HG02759 (cell line): ENCODE data around the gene ZBTB16.

ENCODE experiments used
- ATAC-seq: cut with Tn5 transposase; IDR thresholded peaks from one replicate; pipeline ENCODE4 v1.9.1; 2021; ENCODE audit warnings: mild to moderate bottlenecking, moderate library complexity; ENCODE audit not compliant: unreplicated experiment

ZBTB16 gene

DNA sequence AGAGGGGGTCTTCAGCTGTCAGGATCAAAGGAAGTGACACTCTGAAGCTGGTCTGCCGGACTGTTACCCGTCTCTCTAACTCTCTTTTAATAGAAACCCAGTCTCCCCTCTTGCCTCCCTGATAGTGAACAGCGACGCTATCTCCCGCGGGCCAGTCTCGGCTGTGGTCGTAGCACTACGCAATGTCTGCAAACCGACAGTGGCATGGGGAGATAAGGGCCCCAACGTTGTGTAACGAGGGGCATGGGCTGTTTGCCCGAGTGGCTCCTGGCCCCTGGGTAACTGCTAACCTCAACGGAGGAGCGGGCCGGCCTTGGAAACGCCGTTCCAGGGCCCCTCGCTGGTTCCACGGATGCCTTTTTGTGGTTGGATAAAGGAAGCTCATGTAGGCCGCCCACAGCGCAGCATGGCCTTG lies 23.3 kb downstream of the ZBTB16 start:
- no peak for ATAC-seq

DNA sequence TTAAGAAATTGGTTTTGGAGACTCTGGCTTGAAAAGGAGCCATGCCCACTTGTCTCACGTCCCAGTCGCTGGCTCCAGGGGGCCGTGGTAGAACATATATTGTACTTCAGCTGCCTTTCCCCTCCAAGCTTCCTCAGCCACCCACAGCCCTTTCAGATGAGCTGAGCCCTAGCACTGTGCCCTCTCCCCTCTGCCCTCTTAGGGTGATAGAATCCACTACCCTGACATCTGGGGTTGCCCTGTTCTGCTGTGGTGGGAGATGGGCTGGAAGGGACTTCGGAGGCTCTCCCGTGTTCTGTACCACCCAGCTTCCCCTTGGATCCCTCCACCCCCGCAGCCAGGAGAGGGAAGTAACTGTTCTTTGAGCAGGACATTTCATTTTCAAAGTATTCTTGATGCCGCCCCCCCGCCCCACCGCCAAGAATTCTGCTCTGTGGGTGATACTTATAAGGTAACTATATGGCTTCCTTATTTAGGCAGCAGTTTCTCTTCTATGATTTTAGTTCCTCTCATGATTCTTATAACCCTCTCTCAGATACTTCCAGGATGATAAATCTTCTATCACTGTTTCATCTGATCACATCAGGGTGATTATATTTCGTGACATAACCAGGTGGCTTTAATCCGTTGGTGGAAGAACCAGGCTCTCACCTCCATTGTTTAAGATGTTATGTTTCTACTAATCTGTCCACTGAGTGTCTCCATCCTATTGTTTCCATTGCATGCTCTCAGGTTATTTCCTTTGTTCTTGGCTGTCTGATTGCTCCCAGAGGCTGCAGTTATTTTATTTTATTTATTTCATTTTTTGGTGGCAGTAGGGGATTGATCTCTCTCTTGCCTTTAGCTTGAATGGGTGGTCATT lies 24.1 kb downstream of the ZBTB16 start:
- no peak for ATAC-seq

- no peak for ATAC-seq
Measured at GRCh38 chr11:114084414-114084813, 24.9 kb downstream of the ZBTB16 start.

DNA sequence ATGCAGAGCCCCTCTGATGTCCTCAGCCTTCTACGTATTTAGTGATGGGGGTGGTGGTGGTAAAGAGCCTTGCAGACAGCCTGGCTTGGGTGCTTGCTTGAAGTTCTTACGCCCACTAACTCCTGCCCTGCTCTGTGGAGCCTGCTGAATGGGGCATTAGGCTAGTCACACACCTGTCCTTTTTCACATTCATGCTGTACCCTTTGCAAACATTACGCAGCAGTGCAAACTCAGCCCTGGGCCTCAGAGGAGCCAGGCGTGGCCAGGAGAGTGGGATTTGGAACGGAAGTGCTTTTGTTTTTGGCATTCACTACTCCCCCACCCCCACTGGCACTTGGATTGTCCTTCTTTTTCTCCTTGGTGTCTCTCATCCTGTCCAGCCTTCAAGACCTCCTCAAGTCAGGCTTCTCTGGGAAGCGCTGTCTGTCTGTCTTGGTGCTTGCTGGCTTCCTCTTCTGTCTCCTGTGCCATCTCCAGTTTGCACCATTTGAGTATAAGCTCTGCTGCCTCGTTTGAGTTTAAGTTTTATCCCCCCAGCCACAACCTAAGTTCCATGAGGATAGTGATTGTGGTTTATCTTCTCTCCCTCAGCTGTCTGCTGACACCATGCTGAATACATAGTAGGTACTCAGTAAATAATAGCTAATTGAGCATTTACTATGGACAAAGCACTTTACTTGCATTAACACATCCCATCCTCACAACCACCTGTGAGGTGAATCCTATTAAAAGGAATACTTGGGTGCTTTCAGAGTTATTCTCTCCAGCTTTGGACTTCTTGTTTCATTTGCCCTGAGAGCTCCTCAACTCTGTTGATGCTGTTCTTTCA lies 26.7 kb downstream of the ZBTB16 start:
- no peak for ATAC-seq

DNA sequence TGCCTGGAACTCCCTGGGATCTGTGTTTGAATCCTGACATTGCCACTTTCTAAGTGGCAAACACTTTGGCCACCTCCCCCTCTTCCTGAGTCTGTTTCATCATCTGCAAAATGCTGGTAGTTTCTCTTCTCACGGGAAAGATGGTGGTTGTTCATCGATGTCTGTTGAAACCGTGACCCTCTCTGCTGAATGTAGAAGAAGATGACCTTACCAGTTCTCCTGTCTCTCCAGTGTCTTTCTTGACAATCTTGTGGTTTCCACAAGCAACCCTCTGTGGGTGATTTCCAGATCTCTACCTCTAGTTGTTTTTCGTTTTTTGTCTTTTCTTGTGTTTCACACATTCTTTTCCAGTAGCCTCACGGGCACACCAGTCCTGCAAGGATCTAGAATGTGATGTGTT lies 27.5 kb downstream of the ZBTB16 start:
- no peak for ATAC-seq

DNA sequence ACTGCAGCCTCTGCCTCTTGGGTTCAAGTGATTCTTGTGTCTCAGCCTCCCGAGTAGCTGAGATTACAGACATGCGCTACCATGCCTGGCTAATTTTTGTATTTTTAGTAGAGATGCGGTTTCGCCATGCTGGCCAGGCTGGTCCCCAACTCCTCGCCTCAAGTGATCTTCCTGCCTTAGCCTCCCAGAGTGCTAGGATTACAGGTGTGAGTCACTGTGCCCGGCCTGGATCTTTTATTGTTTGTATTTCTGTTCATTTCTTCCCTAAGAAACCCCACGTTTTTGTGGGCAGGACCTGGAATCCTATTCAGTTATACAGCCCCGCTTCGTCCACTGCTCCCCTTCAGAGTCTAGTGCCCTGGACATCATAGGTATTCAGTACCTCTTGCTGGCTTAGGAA lies 28.7 kb downstream of the ZBTB16 start:
- ATAC-seq: no peak

- ATAC-seq: no peak
Measured at GRCh38 chr11:114088836-114089235, 29.3 kb downstream of the ZBTB16 start.

DNA sequence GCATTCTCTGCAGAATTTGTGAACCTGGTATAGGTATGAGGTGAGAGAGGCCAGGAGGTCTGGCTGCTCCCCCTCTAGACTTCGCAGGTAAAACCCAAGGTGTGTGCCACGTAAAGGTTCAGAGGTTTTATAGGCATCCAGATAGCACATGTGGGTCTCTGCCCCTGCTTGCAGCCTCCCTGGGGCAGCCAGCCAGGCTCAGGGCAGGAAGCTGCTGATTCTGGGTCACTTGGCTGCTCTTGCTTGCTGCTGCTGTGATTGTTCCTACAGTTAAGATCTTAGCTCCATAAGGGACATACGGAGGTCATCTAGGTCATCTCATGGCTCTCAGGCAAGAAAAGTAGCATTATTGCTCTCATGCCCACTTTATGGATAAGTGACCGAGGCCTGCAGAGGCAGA lies 30.2 kb downstream of the ZBTB16 start:
- ATAC-seq: no peak

GRCh38 chr11:114090225-114090910 lies 30.9 kb downstream of the ZBTB16 start:
- ATAC-seq: no peak

DNA sequence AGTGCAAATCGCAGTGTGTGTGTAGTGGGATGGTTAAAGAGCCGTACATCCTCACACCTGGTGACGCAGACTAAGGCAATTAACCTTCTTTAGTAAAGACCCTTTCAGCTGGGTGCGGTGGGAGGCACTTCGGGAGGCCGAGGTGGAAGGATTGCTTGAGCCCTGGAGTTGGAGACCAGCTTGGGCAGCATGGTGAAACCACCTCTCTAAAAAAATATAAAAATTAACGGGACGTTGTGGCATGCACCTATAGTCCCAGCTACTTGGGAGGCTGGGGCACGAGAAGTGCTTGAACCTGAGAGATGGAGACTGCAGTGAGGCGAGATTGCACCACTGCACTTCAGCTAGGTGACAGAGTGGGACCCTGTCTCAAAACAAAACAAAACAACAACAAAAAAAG lies 31.5 kb downstream of the ZBTB16 start:
- no peak for ATAC-seq

DNA sequence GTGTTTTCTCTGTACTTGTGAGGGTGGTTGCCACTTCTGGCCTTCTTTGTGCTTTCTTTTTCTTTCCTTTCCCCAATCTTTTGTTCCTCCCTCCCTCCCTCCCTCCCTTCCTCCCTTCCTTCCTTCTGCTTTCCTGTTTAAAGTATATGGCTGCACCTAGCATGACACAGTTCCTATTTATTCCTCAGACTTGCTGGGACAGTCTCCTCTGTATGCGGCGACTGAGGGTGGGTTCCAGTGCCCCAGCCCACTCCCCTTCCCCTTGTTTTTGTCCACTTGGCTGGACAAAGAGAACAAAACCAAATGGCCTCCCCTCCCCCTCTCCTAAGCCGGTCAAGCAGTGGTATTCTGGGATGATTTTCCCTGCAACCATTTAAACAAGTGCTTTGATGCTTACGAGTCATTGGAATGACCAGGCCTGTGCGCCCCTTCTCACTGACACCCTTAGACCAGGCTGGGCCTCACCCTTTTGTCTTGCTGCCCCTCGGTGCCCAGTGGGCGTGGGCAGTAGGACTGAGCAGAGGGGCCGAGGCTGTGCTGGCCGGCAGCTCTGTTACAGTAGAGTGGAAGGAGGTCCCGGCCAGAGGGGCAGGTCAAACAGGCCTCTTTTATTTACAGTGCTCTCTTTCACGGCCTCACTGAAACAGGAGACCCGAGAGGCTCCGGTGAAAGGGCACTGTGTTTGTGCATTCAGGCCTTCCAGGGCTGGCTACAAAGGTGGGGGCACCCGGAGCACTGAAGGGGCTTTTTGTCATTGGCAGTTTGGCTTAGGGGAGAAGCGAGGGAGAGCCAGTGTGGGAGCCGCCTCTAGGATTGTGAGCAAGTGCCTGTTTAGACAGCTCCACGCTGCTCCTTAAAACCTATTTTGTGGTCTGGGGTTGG lies 32.2 kb downstream of the ZBTB16 start:
- no peak for ATAC-seq

DNA sequence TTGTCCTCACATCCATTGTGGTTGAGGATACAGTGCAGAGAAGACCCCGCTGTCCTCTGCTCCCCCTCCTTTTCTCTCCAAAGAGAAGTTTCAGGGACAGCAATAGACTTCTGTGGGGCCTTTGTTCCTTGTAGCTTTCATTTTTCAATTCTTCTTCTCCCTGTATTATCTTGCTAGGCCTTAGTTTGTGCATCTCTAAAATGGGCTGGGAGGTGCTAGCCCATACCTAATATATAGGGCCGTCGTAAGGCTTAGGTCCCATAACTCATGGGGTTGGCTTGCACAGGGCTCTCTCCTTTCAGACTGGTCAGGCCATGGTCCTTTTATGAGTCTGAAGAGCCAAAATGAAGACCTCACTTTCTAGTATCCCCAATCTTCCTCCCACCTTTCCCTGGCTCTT lies 33.0 kb downstream of the ZBTB16 start:
- no peak for ATAC-seq

DNA sequence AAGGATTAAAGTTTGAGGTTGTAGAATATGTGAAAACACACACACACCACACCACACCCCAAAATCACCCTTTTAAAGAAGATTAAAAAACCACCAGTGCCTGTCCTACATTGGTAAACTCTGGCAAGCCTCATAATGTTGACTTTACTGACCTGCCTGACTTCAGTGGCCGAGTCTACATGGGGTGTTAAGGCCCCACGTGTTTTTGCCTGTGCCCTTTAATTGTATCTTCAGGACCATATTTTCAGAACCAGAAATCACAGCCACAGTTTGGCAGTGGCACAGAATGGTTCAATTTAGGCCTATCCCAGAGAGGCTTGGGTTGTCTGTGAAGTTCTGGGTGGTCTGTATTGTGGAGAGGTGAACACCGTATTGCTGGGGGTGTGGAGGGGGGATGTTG lies 33.4 kb downstream of the ZBTB16 start:
- ATAC-seq: no peak

GRCh38 chr11:114094516-114094915 lies 35.0 kb downstream of the ZBTB16 start:
- ATAC-seq: no peak

- ATAC-seq: no peak
Measured at GRCh38 chr11:114095899-114096298, 36.4 kb downstream of the ZBTB16 start.

DNA sequence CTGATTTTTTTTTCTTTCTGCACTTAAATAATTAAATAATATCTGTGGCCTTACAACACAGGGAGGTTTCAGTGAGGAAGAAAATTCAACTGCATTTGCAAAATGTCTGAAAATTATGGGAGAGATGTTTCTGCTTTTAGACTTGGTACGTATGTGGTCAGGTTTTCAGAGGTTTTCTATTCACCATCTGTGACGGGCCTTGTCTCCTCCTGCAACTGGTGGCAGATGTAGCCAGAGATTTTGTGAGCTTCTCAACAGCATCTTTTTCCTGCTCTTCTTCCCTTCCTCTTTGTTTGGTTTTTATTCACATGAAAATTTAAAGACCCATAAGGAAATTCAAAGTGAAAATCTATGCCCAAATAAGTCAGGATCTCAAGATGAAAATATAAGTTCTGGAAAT lies 38.3 kb downstream of the ZBTB16 start:
- no peak for ATAC-seq

DNA sequence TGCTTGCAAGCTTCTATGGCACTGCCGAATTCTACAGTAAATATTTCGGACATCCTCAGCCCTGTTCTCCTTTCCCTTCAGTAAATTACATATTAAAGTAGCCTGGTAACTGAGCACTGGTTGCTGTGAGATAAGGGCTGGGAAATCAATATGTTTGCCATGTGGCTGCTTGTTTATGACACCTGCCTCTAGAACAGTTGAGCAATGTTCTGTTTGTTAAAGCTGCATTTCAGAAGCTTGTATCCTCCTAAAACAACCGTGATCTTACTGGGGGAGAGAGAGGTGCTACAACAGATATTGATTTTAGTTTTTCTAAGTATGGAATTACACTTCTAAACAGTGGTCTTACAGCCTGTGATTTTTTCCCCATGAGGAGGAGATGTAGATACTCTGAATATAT lies 39.4 kb downstream of the ZBTB16 start:
- ATAC-seq: no peak

DNA sequence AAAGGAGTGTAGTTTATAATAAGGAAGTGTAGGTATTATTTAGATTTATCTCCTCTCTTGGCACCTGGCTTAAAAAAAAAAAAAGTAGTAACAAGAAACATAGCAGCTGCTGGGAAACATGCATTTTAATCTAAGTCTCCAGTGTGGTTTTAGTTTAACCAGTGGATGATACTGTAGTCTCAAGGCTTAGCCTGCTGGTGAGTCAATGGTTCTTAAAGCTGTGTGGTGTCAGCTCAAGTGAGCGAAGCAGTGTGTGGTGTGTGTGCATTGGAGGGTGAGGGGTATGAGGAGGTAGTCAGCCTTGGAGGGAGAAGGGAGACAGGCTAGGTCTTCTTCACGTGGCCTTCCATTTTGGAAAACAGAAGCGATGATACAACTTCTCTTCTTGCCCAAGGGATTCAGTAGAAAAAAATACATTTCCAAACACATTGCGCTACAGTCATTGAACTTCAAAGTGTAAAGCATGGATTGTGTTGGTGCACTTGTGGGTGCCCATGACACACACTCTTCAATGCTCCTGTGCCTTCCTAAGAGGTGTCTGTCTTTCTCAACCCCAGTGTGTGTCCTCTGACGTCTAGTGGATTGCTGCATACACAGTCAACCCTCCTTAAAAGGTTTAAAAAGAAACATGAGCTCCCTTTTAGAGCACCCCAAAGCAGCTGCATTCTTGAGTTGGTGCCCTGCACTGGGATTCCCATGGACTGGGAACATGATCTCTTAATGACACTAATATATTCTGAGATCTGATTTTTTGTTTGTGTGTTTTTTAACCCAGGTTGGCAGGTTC lies 40.1 kb downstream of the ZBTB16 start:
- no peak for ATAC-seq

DNA sequence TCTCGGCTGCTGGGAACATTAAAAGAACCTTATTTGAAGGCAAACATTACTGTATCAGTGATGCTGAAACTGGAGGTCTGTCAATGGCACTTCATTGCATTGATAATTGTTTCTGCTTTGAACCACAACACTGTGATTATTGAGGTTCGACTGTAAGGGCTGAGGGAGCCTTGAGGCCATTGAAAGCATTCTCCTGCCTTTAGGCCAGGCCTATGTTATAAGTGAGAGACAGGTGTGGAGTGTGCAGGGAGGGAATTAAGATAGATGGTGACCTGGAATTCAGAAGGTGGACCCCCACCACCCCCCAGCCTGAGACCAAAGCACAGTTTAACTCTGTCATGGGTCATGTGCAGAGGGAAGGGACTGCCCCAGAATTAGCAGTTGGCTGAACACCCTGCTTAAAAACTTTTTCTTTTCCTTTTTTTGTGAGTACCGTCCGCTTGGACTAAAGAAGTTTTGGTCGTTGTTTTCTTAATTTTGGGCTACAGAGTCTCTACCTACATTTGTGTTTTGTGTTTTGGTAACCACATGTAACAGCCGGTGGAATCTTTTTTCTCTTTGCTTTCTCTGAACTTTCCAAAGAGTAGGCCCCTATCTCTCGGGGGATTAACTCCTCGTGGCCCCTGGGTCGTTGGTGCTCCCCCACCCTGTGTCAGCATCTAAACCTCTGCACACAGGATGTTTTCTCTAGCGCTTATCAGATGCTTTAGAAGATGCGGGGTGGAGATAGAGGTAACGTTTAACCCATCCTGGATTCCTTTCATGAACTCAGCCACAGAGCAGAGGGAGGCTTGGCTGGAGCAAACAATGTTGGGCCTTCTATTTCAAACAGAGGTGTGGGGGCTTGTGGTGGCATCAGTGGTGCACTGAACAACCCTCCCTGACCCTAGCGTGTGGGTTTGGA lies 43.7 kb downstream of the ZBTB16 start:
- no peak for ATAC-seq
